Eye (tissue), 1 donor: Measurements from ENCODE around the gene NOP56.
"Not testable (repeated sequence)": the region's sequence is repeated elsewhere in the genome, so short reads cannot be mapped to it uniquely, and the experiment has no call there.

Experiments used
- DNase-seq: peaks from one replicate; pipeline ENCODE4 v3.0.0-alpha.2; 2015

Gene NOP56

DNA sequence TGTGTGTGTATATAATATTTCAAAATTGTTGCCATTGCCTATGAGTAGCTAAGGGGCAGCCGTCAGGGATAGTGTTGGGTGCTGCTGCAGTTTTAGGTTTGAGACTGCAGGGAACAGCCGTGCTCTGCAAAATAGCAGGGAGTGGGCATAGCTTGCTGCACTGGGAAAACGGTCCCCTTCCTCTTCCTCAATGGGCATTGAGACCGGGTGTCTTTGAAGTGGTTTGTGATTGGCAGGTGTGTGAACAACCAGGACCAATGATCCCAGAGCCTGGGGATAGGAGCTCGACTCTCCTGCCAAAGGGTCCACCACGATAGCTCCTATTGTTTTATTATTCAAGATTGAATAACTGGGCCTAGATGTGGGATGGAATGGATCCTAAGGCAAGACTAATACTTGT lies 35.1 kb downstream of the NOP56 start:
- no peak for DNase-seq

- DNase-seq, result peak; percentile 81
These were observed 35.7 kb downstream of the NOP56 start for GRCh38 chr20:2688041-2688591.

- DNase-seq, result no peak
These were observed 37.8 kb downstream of the NOP56 start for GRCh38 chr20:2690213-2690612.

- DNase-seq, result no peak
These were observed 38.3 kb downstream of the NOP56 start for GRCh38 chr20:2690718-2691117.

DNA sequence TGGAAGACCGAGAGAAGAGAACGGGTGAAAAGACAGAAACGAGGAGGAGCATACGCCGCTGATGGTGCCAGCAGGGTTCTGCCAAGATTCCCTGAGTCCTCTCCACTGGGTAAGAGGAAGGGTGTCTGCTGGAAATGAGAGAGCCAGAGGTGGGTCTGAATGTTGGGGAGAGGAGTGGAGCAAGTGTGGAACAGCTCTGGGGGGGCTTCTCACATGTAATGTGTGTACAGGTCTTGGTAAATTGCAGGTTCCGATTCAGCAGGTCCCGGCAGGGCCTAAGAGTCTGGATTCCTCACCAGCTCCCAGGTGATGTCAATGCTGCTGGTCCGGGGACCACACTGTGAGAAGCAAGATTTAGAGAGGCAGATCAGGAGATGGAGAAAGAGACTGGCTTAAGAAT lies 38.7 kb downstream of the NOP56 start:
- no peak for DNase-seq

DNA sequence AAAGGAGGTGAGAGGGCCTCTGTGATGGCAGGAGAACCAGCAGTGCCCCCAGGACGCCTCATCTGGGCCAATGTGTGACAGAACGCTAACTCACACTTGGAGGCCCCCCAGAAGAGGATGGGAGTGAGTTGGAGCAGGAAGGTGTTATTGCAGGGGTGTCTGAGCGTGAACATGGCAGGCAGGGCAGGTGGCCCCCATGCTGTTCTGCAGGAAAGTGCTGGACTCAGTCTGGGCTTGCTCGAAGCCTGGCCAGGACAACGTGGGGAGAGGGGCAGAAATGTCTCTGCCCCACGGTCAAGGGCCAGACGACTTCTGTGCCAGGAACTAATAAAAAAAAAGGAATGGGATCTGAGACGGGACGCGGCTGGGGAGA lies 39.2 kb downstream of the NOP56 start:
- no peak for DNase-seq

- DNase-seq, result peak; percentile 80
These were observed 39.8 kb downstream of the NOP56 start, which contains the start of gene EBF4 for GRCh38 chr20:2692036-2692885. Gene EBF4 (plus strand): TSS chr20:2692780. CDS start chr20:2693646, 866 bp downstream.

DNA sequence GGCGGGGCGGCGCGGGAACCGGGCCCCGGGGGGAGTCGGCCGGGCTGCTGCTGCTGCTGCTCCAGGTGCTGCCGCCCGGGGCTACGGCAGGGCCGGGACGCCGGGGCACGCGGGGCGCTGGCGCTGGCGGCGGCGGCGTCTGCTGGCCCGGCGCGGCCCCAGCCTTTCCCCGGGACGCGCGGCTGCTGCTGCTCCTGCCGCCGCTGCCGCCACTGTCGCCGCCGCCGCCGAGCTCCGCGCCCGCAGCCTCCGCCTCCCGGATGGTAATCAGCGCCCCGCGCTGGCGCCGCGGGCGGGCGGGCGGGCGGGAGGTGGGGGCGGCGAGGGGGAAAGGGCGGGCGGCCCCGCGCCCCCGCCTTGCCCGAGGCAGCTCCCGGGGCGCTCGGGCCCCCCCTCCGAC lies 40.5 kb downstream of the NOP56 start:
- DNase-seq, result peak; percentile 39

DNA sequence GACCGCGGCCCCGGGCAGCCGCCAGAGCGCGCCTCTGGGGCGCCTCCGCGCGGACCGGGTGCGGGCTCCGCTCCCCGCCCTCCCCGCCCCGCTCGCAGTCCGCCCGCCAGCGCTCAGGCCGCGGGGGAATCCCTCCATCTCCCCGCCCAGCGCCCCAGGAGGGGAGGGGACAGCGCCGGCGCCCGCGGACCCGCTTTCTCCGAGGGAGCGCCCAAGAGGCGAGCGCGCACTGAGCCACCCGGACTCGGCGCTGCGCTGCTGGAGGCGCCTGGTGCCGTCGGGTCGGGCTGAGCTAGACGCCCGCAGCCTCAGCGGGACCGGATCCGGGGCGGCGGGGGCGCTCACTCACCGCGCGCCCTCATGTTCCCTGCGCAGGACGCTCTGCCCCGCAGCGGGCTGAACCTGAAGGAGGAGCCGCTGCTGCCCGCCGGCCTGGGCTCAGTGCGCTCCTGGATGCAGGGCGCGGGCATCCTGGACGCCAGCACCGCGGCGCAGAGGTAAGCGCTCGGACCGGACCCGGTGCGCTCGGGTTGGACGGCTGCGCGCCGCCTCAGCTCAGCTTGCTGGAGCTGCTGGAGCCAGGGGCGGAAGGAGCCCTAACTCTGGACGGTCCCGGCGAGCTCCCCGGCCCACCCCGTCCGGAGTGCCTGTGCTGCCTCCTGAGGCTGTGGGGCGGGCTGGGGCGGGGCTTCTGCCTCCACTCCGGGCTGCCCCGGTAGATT lies 41.0 kb downstream of the NOP56 start:
- DNase-seq, result peak; percentile 75

DNA sequence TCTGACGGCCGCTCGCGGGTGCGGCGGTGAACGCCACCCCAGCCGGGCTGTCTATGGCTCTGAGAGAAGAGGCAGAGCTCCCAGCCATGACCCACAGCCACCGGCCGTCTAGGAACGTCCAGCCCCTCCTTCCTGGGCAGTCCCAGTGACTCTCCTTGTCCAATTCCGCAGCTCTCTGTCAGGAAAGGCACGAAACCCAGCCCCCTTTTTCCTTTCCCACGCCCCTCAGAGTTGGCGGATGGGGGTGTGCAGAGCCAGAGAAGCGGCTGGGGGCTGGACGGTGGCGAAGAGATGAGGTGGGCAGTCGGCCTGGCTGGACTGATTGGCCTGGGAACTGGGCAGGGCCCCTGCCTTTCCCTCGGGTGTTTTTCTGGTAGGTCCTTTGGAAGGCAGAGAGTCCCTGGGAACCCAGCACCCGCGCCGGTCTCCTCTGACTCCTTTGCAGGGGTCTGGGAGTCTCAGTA lies 41.6 kb downstream of the NOP56 start:
- peak; percentile 47 for DNase-seq

- no peak for DNase-seq
These were observed 42.1 kb downstream of the NOP56 start for GRCh38 chr20:2694519-2694918.

- DNase-seq, result no peak
These were observed 43.0 kb downstream of the NOP56 start for GRCh38 chr20:2695206-2695983.

DNA sequence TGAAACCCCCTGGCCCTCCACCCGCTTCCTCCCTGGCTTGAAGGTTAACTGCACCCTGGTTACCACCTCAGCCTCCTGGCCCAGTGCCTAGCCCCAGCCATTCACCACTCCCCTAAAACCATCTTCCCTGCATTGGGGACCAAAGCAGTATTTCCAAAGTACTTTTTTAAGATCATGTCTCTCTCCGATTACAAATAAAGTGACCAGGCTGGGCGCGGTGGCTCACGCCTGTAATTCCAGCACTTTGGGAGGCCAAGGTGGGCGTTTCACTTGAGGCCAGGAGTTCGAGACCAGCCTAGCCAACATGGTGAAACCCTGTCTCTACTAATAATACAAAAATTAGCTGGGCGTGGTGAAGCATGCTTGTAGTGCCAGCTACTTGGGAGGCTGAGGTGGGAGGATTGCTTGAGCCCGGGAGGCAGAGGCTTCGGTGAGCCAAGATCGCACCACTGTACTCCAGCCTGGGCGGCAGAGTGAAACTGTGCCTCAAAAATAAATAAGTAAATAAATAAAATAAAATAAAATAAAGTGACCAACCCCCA lies 43.6 kb downstream of the NOP56 start:
- DNase-seq, result not testable (repeated sequence)

- DNase-seq, result no peak
These were observed 44.2 kb downstream of the NOP56 start for GRCh38 chr20:2696646-2697045.

GRCh38 chr20:2697768-2698167 lies 45.3 kb downstream of the NOP56 start:
- peak; percentile 68 for DNase-seq

DNA sequence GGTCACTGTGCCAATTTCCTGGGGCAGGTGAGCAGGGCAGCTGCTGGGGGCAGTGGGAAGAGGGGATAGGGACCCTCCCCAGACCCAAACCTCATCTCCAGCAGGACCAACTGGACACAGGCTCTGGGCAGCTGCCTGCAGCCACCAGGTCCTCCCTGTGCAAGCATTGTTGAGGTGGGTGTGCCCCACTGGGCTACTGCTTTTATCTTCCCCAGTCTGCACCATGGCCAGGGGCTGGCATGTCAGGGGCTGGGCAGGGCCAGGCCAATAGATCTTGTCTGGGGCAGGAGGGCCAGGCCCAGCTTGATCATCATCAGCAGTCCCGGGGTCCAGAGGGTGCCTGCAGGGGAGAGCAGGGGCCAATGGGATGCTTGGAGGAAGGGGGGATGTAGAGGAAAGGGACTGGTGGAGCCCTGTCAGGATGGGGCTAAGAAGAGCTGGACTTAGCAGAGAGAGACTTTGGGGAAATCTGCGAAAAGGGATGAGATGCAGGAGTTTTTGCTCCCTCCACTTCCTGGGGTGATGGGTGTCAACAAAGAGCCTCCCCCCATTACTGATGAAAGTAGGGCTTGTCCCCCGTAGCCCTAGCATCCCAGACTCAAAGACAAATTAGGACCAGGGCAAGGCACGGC lies 45.9 kb downstream of the NOP56 start:
- no peak for DNase-seq

DNA sequence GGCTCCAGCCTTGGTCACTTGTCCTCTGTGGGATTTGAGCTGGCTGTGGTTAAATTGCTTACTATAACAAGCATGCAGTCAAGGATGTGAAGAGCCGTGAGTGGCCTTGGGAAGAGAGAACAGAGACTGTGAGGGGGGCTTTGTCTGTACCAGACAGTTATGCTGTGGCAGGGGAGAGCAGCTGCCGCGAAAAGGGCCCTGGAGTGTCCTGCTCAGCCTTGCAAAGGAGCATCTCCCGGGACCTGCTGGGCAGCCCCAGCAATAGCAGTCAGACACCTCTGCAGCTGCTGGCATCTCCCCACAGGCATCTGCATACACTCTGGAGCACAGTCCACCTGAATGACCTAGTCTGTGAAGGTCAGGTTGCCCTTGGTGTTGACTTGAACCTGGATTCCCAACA lies 46.5 kb downstream of the NOP56 start:
- peak; percentile 54 for DNase-seq

DNA sequence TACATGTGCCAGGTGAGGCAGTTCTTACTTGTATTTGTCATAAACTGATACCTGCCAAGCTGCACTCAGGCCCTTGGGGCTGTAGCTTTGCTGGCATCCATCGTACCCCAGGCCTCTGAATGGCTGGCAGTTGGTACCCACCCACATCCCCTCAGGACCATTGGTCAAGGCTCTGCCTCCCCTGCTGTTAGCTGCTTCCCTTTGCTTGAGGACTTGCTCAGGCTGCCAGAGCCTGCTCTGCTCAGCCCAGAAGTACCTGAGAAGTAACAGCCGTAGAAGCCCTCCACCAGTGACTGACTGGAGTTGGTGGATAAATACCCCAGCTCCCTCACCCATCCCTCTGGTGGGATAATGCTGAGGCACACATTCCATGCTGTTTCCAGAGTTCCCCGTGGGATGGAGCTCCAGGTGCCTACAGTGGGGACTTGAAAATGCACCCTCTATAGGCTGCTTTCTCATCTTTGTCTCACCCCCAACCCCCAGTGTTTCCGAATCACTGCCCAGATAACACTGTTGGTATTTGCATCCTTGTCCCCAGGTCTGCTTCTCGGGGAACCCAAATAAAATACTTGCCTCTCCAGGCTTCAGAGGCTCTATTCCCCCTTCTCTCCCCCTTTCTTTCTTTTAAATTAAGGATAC lies 47.5 kb downstream of the NOP56 start:
- DNase-seq, result no peak

- DNase-seq, result no peak
These were observed 48.6 kb downstream of the NOP56 start for GRCh38 chr20:2700913-2701620.

DNA sequence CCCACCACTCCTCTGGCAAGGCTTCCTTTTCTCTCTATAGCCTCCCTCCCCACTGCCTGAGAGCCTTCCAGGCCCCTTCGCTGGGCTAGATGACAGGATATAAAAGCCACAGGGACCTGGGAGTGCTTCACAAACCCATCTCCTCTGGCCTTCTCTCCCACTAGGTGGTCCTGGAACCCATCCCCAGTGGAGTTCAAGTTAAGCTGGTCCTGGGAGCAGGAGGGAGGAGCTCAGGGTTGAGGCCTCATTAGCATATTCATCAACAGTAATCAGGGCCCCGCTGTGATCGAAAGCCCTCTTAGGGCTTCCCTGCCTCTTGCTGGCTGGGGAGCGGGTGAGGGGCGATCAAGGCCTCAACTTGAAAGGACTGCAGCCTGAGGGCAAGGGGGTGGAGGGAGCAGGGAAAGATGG lies 49.2 kb downstream of the NOP56 start:
- no peak for DNase-seq
